Suprapubic skin (tissue), 4 donors: ENCODE results near the gene FNBP1. TPM values are rescaled to one million over a fixed set of nuclear protein-coding genes. Genes with fewer than 3 reads are reported as not detected.

Experiments used
- DNase-seq, 2 donors: peaks; one replicate each; pipeline ENCODE4 v3.0.0-alpha.2; 2019; ENCODE audit warnings: low spot score in 2 of 2
- H3K27ac ChIP-seq: fragments of 200-600 bp; sonication (generic); one replicate; pipeline ENCODE4 v1.5.1; 2019
- H3K27me3 ChIP-seq: fragments of 200-600 bp; sonication (generic); one replicate; pipeline ENCODE4 v1.5.1; 2019
- H3K36me3 ChIP-seq: fragments of 200-600 bp; sonication (generic); one replicate; pipeline ENCODE4 v1.5.1; 2019
- H3K4me1 ChIP-seq: fragments of 200-600 bp; sonication (generic); one replicate; pipeline ENCODE4 v1.5.1; 2019
- H3K4me3 ChIP-seq: fragments of 200-600 bp; sonication (generic); one replicate; pipeline ENCODE4 v1.5.1; 2019; ENCODE audit warnings: mild to moderate bottlenecking
- H3K9me3 ChIP-seq: fragments of 200-600 bp; sonication (generic); one replicate; pipeline ENCODE4 v1.5.1; 2019
- EP300 ChIP-seq: sonication (generic); formaldehyde crosslinking; IDR thresholded peaks from one replicate; pipeline ENCODE4 v1.6.1; 2017; ENCODE audit warnings: antibody characterized with exemption
- POLR2A ChIP-seq, 2 donors: fragments of 450-650 bp; IDR thresholded peaks; one replicate each; pipeline ENCODE4 v1.6.1; 2017; ENCODE audit warnings: antibody characterized with exemption in 2 of 2, mild to moderate bottlenecking in 2 of 2, moderate library complexity in 2 of 2
- POLR2AphosphoS5 ChIP-seq, 3 donors: sonication (generic); formaldehyde crosslinking; IDR thresholded peaks; one replicate each; pipeline ENCODE4 v1.6.1; 2017; ENCODE audit warnings: antibody characterized with exemption in 3 of 3
- WGBS: methylation state at CpG from one replicate; pipeline ENCODE4 v1.1.5; 2018; 5-methylcytosine and 5-hydroxymethylcytosine counted together
- total RNA-seq, 4 donors: library from RNA; depleted of rRNA; stranded (reverse); fragments of >200 nt; gene quantifications; one replicate each; pipeline ENCODE4 v1.1.0, GENCODE V29; 2016
- TF ChIP-seq, protein P1 (sequence below), 2 donors: fragments of 200-600 bp in 1 of 2; fragments of 450-650 bp in 1 of 2; sonication (generic) in 1 of 2; IDR thresholded peaks; one replicate each; pipeline ENCODE4 v1.5.1; 2016 to 2019; ENCODE audit warnings: antibody characterized with exemption in 2 of 2, mild to moderate bottlenecking in 1 of 2, moderate library complexity in 1 of 2

Gene FNBP1
- total RNA-seq, 4 donors from 2014 or later, result 23.7 to 50.5 (median 43.3) TPM

GRCh38 chr9:130054325-130054786, 11.4 kb upstream of the FNBP1 start:
- 1% methylated on average over 9 of the region's 14 CpGs for WGBS
- H3K27me3 ChIP-seq, result no peaks in the 10 kb centered on the region
- TF ChIP-seq POLR2AphosphoS5 (IDR thresholded peaks at IDR 0.05), result no peak
- TF ChIP-seq POLR2A (IDR thresholded peaks at IDR 0.05), result no peak
- no peak for TF ChIP-seq EP300
- no peak for DNase-seq
- peak overlapping the region; percentile 88 for H3K27ac ChIP-seq
- H3K4me1 ChIP-seq, result peaks cover 42% of the 10 kb centered on the region
- H3K9me3 ChIP-seq, result no peaks in the 10 kb centered on the region
- H3K4me3 ChIP-seq, result peak overlapping the region; percentile 89
- H3K36me3 ChIP-seq, result peaks cover 5% of the 10 kb centered on the region

DNA sequence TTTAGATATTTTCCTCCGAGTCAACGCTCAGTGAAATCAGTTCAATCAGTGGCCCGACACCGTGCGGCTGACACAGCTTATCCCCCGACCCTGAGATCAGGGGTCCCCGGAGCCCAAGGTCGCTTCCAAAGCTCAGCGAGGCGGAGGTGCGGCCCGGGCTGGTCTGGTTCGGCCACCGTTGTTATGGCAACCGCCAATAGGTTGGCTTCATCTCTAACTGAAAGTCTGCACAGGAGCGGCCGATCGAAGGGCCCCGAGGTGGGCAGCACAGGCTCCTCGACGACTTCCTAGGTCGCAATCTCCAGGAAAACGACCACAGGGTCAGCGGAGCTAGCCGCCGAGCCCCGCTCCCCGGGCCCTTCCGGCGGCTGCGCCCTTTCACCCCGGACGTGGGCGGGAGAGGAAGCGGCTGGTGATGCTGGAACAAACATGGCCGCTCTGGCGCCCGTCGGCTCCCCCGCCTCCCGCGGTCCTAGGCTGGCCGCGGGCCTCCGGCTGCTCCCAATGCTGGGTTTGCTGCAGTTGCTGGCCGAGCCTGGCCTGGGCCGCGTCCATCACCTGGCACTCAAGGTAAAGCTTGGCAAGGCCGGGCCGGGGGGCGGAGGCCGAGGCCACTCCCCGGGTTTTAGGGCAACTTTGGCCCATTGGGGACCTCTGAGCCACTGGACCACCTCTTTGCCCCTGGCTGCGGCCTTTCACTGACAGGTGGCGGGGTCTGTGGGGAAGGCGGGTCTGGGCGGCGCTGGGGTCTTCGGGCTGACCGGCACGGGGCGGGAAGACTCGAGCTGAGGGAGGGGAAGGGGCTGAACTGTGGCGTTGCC, 10.7 kb upstream of the FNBP1 start, which contains the start of gene GPR107:
GPR107 (plus strand) TSS at position 403 of the 821 bp plus-strand sequence; CDS start at position 430, 27 bp downstream.
- H3K36me3 ChIP-seq, result peaks cover 5% of the 10 kb centered on the region
- no peaks in the 10 kb centered on the region for H3K27me3 ChIP-seq
- peak; percentile 85 to 86 for DNase-seq
- TF ChIP-seq POLR2A (IDR thresholded peaks at IDR 0.05) (peak; percentile 31 to 81), POLR2AphosphoS5 (IDR thresholded peaks at IDR 0.05) (peak in 2 of 3 donors; percentile 66 to 70)
- TF ChIP-seq, protein P1, sequence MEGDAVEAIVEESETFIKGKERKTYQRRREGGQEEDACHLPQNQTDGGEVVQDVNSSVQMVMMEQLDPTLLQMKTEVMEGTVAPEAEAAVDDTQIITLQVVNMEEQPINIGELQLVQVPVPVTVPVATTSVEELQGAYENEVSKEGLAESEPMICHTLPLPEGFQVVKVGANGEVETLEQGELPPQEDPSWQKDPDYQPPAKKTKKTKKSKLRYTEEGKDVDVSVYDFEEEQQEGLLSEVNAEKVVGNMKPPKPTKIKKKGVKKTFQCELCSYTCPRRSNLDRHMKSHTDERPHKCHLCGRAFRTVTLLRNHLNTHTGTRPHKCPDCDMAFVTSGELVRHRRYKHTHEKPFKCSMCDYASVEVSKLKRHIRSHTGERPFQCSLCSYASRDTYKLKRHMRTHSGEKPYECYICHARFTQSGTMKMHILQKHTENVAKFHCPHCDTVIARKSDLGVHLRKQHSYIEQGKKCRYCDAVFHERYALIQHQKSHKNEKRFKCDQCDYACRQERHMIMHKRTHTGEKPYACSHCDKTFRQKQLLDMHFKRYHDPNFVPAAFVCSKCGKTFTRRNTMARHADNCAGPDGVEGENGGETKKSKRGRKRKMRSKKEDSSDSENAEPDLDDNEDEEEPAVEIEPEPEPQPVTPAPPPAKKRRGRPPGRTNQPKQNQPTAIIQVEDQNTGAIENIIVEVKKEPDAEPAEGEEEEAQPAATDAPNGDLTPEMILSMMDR (IDR thresholded peaks at IDR 0.05), result no peak
- H3K4me1 ChIP-seq, result peaks cover 42% of the 10 kb centered on the region
- WGBS, result 0% methylated on average over 4 of the region's 64 CpGs
- peak within 1 kb of the TSS; percentile 88 for H3K27ac ChIP-seq
- no peaks in the 10 kb centered on the region for H3K9me3 ChIP-seq
- peak within 1 kb of the TSS; percentile 89 for H3K4me3 ChIP-seq

DNA sequence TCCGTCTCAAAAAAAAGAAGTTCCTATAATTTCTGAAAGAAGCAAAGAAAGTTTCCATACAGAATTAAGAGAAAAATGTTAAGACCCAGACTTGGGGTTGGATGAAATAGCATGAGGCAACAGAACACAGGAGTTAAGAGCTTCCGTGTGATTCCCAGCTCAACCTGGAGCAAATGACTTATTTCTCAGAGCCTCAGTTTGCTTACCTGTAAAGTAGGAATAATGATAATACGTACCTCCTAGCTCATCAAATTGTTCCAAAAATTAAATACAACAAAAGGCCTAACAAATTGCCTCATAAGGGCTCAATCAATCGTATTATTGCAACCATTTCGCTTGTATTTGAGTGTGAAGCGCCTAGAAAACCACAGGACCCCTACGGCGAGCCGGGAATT, 10.1 kb upstream of the FNBP1 start:
- Histone ChIP-seq H3K36me3 (no peaks in the 10 kb centered on the region), H3K27me3 (no peaks in the 10 kb centered on the region), H3K27ac (peak overlapping the region; percentile 88), H3K4me1 (peaks cover 42% of the 10 kb centered on the region), H3K9me3 (no peaks in the 10 kb centered on the region), H3K4me3 (peak overlapping the region; percentile 89)
- TF ChIP-seq POLR2A (IDR thresholded peaks at IDR 0.05), result no peak
- TF ChIP-seq EP300, result no peak
- TF ChIP-seq, protein P1 (IDR thresholded peaks at IDR 0.05), result no peak
- TF ChIP-seq POLR2AphosphoS5 (IDR thresholded peaks at IDR 0.05), result no peak
- WGBS, result 11% methylated on average over 9 of the region's 9 CpGs
- no peak for DNase-seq

GRCh38 chr9:130051855-130052254, 8.9 kb upstream of the FNBP1 start:
- DNase-seq, result no peak
- Histone ChIP-seq H3K36me3 (no peaks in the 10 kb centered on the region), H3K4me3 (no peak overlapping the region), H3K27ac (peak overlapping the region; percentile 88), H3K27me3 (no peaks in the 10 kb centered on the region), H3K9me3 (no peaks in the 10 kb centered on the region), H3K4me1 (peaks cover 42% of the 10 kb centered on the region)
- TF ChIP-seq EP300 (no peak), POLR2AphosphoS5 (IDR thresholded peaks at IDR 0.05) (peak in 1 of 3 donors; percentile 51), POLR2A (IDR thresholded peaks at IDR 0.05) (no peak)
- TF ChIP-seq, protein P1 (IDR thresholded peaks at IDR 0.05), result no peak

DNA sequence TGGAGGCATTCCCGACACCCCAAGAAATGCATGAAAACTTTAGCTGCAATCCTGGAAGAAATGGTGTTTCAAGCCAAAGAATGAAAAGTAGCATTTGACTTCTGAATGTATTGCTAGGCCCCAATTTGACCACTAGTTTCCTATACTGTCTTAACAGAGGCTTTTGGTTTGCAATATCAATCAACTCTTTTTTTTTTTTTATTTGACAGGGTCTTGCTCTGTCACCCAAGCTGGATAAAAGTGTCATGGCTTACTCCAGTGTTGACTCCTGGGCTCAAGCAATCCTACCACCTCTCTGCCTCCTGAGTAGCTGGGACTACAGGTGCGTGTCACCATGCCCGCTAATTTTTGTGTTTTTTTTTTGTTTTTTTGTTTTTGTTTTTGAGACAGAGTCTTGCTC, 7.5 kb upstream of the FNBP1 start:
- Histone ChIP-seq H3K9me3 (no peaks in the 10 kb centered on the region), H3K27me3 (no peaks in the 10 kb centered on the region), H3K4me3 (no peak overlapping the region), H3K27ac (no peak overlapping the region), H3K36me3 (no peaks in the 10 kb centered on the region), H3K4me1 (peaks cover 42% of the 10 kb centered on the region)
- WGBS, result 95% methylated on average over 3 of the region's 3 CpGs
- no peak for DNase-seq
- no peak for TF ChIP-seq POLR2A (IDR thresholded peaks at IDR 0.05)
- TF ChIP-seq, protein P1 (IDR thresholded peaks at IDR 0.05), result no peak
- TF ChIP-seq EP300, result no peak
- TF ChIP-seq POLR2AphosphoS5 (IDR thresholded peaks at IDR 0.05), result no peak
